CD14-positive monocyte (primary cell): ENCODE measurements around the gene DNAI2. TPM values are rescaled to one million over a fixed set of nuclear protein-coding genes. Genes with fewer than 3 reads are reported as not detected.

ENCODE experiments used
- DNase-seq, 3 donors: peaks; one replicate each; pipeline ENCODE4 v3.0.0-alpha.2; 2011 to 2022
- H2AFZ ChIP-seq: 2 replicates; pipeline ENCODE4 v1.6.0; 2012; ENCODE audit warnings: mild to moderate bottlenecking, low read depth, low read length, inconsistent platforms; ENCODE audit not compliant: insufficient read depth, poor library complexity, severe bottlenecking
- H3K27ac ChIP-seq, 2 donors: 1 replicate in 1 of 2; 2 replicates in 1 of 2; pipeline ENCODE4 v1.5.1; 2012 to 2013; ENCODE audit warnings: low read length in 2 of 2, control low read depth in 1 of 2, inconsistent platforms in 1 of 2, low read depth in 1 of 2, mild to moderate bottlenecking in 1 of 2
- H3K27me3 ChIP-seq, 2 donors: one replicate each; pipeline versions ENCODE4 v1.6.0 to v1.6.1; 2011 to 2013; ENCODE audit warnings: low read length in 2 of 2; ENCODE audit not compliant: control insufficient read depth in 2 of 2, insufficient read depth in 2 of 2
- H3K36me3 ChIP-seq, 2 donors: replicated peaks in 1 of 2; 1 replicate in 1 of 2; 2 replicates in 1 of 2; pipeline versions ENCODE4 v1.5.1 to v1.6.1; 2012 to 2013; ENCODE audit warnings: low read length in 2 of 2, control low read depth in 1 of 2, inconsistent platforms in 1 of 2, mild to moderate bottlenecking in 1 of 2; ENCODE audit not compliant: insufficient read depth in 2 of 2, control insufficient read depth in 1 of 2
- H3K4me1 ChIP-seq, 2 donors: 1 replicate in 1 of 2; 2 replicates in 1 of 2; pipeline versions ENCODE4 v1.5.1 to v1.6.1; 2012 to 2013; ENCODE audit warnings: low read length in 2 of 2, control low read depth in 1 of 2, inconsistent platforms in 1 of 2, mild to moderate bottlenecking in 1 of 2, moderate library complexity in 1 of 2; ENCODE audit not compliant: insufficient read depth in 2 of 2, control insufficient read depth in 1 of 2
- H3K4me2 ChIP-seq: replicated peaks from 2 replicates; pipeline ENCODE3; 2012; ENCODE audit warnings: low read length, moderate library complexity, mild to moderate bottlenecking; ENCODE audit not compliant: poor library complexity, severe bottlenecking; ENCODE audit errors: extremely low read depth
- H3K4me3 ChIP-seq, 3 experiments: fragments of 200-600 bp in 1 of 3; sonication (generic) in 1 of 3; replicated peaks in 1 of 3; 1 replicate in 2 of 3; 2 replicates in 1 of 3; pipeline ENCODE4 v1.5.1; 2011 to 2013; ENCODE audit warnings: low read length in 3 of 3, mild to moderate bottlenecking in 3 of 3, control low read depth in 2 of 3, low read depth in 2 of 3, inconsistent platforms in 1 of 3, moderate library complexity in 1 of 3
- H3K79me2 ChIP-seq: 2 replicates; pipeline ENCODE4 v1.6.0; 2012; ENCODE audit warnings: mild to moderate bottlenecking, control low read depth, inconsistent platforms, low read length, moderate library complexity; ENCODE audit not compliant: insufficient read depth
- H3K9ac ChIP-seq: 2 replicates; pipeline ENCODE4 v1.6.0; 2017; ENCODE audit warnings: low read length, mild to moderate bottlenecking; ENCODE audit not compliant: insufficient read depth, poor library complexity, severe bottlenecking
- H3K9me3 ChIP-seq, 2 donors: replicated peaks in 1 of 2; 1 replicate in 1 of 2; 2 replicates in 1 of 2; pipeline versions ENCODE4 v1.5.1 to v1.6.1; 2012 to 2013; ENCODE audit warnings: low read length in 2 of 2, control low read depth in 1 of 2; ENCODE audit not compliant: control insufficient read depth in 1 of 2, insufficient read depth in 1 of 2
- H4K20me1 ChIP-seq: 2 replicates; pipeline ENCODE4 v1.6.0; 2012; ENCODE audit warnings: mild to moderate bottlenecking, low read length, control low read depth, moderate library complexity; ENCODE audit not compliant: insufficient read depth
- H3K27ac Mint-ChIP-seq, 7 donors: one replicate each; pipeline ENCODE4 v1.8.0; 2020; ENCODE audit warnings: mild to moderate bottlenecking in 7 of 7, mixed read lengths in 7 of 7, moderate library complexity in 6 of 7, inconsistent platforms in 2 of 7
- H3K27me3 Mint-ChIP-seq, 3 donors: one replicate each; pipeline ENCODE4 v1.8.0; 2021 to 2022; ENCODE audit warnings: low read depth in 3 of 3, mild to moderate bottlenecking in 3 of 3, mixed read lengths in 3 of 3, moderate library complexity in 3 of 3, inconsistent platforms in 1 of 3
- H3K36me3 Mint-ChIP-seq, 2 donors: one replicate each; pipeline ENCODE4 v1.8.0; 2020; ENCODE audit warnings: mixed read lengths in 2 of 2, inconsistent platforms in 1 of 2, mild to moderate bottlenecking in 1 of 2
- H3K4me1 Mint-ChIP-seq: one replicate; pipeline ENCODE4 v1.8.0; 2020; ENCODE audit warnings: mild to moderate bottlenecking, mixed read lengths
- H3K4me3 Mint-ChIP-seq, 2 donors: one replicate each; pipeline ENCODE4 v1.8.0; 2020; ENCODE audit warnings: mild to moderate bottlenecking in 2 of 2, mixed read lengths in 2 of 2, moderate library complexity in 1 of 2
- H3K9me3 Mint-ChIP-seq, 7 donors: one replicate each; pipeline ENCODE4 v1.8.0; 2020 to 2022; ENCODE audit warnings: mixed read lengths in 7 of 7, mild to moderate bottlenecking in 6 of 7, moderate library complexity in 6 of 7, inconsistent platforms in 2 of 7
- WGBS: methylation state at CpG from one replicate; pipeline ENCODE4 v1.1.5; 2013; ENCODE audit warnings: missing lambda C conversion rate; ENCODE audit not compliant: insufficient coverage; 5-methylcytosine and 5-hydroxymethylcytosine counted together
- intact Hi-C, 2 donors: fragments of 100-400 bp; cut with micrococcal nuclease; formaldehyde crosslinking; loops; one replicate each; pipeline versions ENCODE4 v1.15.0 to v1.15.1; 2023
- polyA plus RNA-seq, 3 donors: library from polyadenylated mRNA; depleted of rRNA in 1 of 3; unstranded in 2 of 3; stranded (reverse) in 1 of 3; fragments of 300-500 nt in 2 of 3; fragments of >200 nt in 1 of 3; fragmentation: Illumina TruSeq in 2 of 3; gene quantifications; 1 replicate in 2 of 3; 2 replicates in 1 of 3; pipeline ENCODE4 v1.2.3, GENCODE V29; 2012 to 2021
- TF ChIP-seq, protein P1 (sequence below): fragments of 200-600 bp; IDR thresholded peaks from one replicate; pipeline ENCODE4 v1.8.0; 2022; ENCODE audit warnings: antibody characterized with exemption, mild to moderate bottlenecking

The DNAI2 gene
- polyA plus RNA-seq, 3 donors = 0.07 TPM; not detected in 2

DNA sequence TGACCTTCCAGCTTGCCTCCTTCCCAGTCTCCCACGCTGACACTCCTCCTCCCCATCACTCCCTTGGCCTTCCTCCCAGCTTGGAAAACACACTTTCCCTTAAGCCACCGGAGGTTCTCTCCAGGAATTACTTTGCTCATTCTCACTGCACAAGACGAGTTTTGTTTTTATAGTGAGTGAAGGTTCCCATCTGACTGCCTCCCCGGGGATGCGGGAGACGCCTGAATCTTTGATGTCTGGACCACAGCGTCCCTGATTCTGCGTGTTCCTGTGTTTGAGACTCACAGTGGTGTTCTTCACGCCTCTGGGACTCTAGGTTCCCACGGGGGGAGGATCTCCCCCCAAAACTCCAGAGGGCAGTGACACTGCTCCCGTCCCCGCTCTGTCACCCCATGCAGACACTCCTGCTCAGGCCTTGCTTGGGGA is 2.0 kb downstream of the DNAI2 start:
- Histone ChIP-seq H3K27me3 (peaks cover 3 to 16% of the 10 kb centered on the region in 2 donors), H3K9me3 (no peaks in the 10 kb centered on the region), H3K9ac (no peak overlapping the region), H3K79me2 (no peaks in the 10 kb centered on the region), H3K36me3 (no peaks in the 10 kb centered on the region), H3K4me2 (no peak overlapping the region), H3K27ac (no peak overlapping the region), H4K20me1 (no peaks in the 10 kb centered on the region), H3K4me3 (no peak overlapping the region), H2AFZ (no peak overlapping the region), H3K4me1 (peaks cover 21 to 22% of the 10 kb centered on the region in 2 donors)
- H3K4me1 Mint-ChIP-seq = peaks cover 36% of the 10 kb centered on the region
- H3K4me3 Mint-ChIP-seq = no peak overlapping the region
- DNase-seq = no peak
- intact Hi-C loops = no loop called here
- peak overlapping the region in 1 of 7 donors; percentile 15 for H3K27ac Mint-ChIP-seq
- H3K27me3 Mint-ChIP-seq = peaks cover 26% of the 10 kb centered on the region in 3 donors
- no peaks in the 10 kb centered on the region for H3K9me3 Mint-ChIP-seq
- TF ChIP-seq, protein P1, sequence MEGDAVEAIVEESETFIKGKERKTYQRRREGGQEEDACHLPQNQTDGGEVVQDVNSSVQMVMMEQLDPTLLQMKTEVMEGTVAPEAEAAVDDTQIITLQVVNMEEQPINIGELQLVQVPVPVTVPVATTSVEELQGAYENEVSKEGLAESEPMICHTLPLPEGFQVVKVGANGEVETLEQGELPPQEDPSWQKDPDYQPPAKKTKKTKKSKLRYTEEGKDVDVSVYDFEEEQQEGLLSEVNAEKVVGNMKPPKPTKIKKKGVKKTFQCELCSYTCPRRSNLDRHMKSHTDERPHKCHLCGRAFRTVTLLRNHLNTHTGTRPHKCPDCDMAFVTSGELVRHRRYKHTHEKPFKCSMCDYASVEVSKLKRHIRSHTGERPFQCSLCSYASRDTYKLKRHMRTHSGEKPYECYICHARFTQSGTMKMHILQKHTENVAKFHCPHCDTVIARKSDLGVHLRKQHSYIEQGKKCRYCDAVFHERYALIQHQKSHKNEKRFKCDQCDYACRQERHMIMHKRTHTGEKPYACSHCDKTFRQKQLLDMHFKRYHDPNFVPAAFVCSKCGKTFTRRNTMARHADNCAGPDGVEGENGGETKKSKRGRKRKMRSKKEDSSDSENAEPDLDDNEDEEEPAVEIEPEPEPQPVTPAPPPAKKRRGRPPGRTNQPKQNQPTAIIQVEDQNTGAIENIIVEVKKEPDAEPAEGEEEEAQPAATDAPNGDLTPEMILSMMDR = no peak
- 80% methylated on average over 2 of the region's 12 CpGs for WGBS
- H3K36me3 Mint-ChIP-seq = peaks cover 0 to 1% of the 10 kb centered on the region in 2 donors

DNA sequence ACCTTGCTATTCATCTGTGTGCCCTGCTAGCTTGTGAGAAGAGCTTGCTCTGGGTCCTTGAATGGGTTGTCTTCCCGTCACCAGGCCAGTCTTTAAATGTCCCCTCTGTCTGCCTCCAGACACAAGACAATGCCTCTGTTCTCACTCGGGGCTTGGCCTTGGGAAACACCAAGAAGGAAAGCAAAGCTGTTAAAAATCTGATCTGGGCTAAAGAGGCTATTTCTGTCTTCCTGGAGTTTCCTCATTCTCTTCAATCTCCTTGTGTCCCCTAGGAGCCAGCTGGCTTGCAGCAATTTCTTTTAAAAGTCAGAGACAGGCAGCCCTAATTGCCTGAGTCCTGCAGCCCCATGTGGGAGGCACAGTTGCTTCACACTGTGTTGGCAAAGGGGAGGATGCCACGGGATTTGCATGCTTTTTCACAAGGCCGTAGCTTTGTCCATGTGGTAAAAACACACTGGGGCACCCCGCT is 2.5 kb downstream of the DNAI2 start:
- Histone ChIP-seq H3K4me1 (peaks cover 21 to 22% of the 10 kb centered on the region in 2 donors), H4K20me1 (no peaks in the 10 kb centered on the region), H3K36me3 (no peaks in the 10 kb centered on the region), H3K9ac (no peak overlapping the region), H3K79me2 (no peaks in the 10 kb centered on the region), H3K27ac (no peak overlapping the region), H3K9me3 (no peaks in the 10 kb centered on the region), H3K4me3 (no peak overlapping the region), H3K4me2 (no peak overlapping the region), H3K27me3 (peaks cover 3 to 16% of the 10 kb centered on the region in 2 donors), H2AFZ (no peak overlapping the region)
- DNase-seq = no peak
- H3K9me3 Mint-ChIP-seq = no peaks in the 10 kb centered on the region
- peaks cover 26% of the 10 kb centered on the region in 3 donors for H3K27me3 Mint-ChIP-seq
- H3K36me3 Mint-ChIP-seq = peaks cover 0 to 1% of the 10 kb centered on the region in 2 donors
- H3K27ac Mint-ChIP-seq = peak overlapping the region in 1 of 7 donors; percentile 8
- 69% methylated on average over 4 of the region's 5 CpGs for WGBS
- no peak overlapping the region for H3K4me3 Mint-ChIP-seq
- peaks cover 31% of the 10 kb centered on the region for H3K4me1 Mint-ChIP-seq
- TF ChIP-seq, protein P1 = no peak
- intact Hi-C loops = no loop called here
